Retinal pigment epithelial cell (primary cell): ENCODE measurements around the gene WSCD1.

ENCODE experiments used
- DNase-seq: peaks from one replicate; pipeline ENCODE4 v3.0.0-alpha.2; 2010; ENCODE audit warnings: low read depth
- H3K4me3 ChIP-seq: 2 replicates; pipeline ENCODE4 v1.5.1; 2011; ENCODE audit warnings: mild to moderate bottlenecking, low read length, control low read depth, moderate library complexity
- TF ChIP-seq, protein P1 (sequence below): conservative IDR thresholded peaks from 2 replicates; pipeline ENCODE4 v1.5.1; 2011; ENCODE audit warnings: low read depth, low read length, control low read depth, inconsistent platforms

The WSCD1 gene

DNA sequence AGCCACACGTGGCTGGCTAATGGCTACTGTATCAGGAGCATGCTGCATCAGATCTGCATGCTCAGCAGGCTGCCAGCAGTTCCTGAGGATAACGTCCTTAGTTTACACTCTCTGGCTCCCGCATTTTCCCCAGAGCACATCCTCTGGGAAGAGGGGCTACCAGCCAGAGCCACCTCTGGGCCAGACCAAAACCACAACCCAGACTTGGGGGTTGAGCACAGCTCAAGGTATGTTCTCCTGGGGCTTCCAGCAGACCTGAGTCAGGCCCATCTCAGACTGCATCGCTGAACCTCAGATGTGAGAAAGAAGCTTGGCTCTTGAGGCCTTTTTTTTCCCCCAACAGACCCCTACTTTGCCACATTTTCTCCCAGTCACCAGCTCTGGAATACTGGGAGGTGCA, 23.7 kb upstream of the WSCD1 start:
- DNase-seq = no peak

DNA sequence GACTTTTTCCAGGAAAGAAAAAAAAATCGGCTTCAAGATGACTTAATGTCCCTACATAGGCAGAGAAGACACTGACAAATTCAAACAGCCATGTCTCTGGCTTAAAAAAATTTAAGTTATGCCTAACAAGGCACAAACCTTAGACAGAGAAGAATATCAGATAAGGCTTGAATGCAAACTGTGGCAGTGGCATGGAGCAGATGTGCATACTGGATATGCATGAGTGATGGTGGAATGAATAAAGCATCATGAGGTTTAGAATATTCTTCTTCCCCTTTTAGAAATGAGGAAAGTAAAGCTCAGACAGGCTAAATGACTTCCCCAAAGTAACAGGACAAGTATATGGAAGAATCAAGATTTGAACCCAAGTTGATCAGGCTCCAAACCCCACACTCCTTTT, 23.2 kb upstream of the WSCD1 start:
- TF ChIP-seq, protein P1, sequence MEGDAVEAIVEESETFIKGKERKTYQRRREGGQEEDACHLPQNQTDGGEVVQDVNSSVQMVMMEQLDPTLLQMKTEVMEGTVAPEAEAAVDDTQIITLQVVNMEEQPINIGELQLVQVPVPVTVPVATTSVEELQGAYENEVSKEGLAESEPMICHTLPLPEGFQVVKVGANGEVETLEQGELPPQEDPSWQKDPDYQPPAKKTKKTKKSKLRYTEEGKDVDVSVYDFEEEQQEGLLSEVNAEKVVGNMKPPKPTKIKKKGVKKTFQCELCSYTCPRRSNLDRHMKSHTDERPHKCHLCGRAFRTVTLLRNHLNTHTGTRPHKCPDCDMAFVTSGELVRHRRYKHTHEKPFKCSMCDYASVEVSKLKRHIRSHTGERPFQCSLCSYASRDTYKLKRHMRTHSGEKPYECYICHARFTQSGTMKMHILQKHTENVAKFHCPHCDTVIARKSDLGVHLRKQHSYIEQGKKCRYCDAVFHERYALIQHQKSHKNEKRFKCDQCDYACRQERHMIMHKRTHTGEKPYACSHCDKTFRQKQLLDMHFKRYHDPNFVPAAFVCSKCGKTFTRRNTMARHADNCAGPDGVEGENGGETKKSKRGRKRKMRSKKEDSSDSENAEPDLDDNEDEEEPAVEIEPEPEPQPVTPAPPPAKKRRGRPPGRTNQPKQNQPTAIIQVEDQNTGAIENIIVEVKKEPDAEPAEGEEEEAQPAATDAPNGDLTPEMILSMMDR = no peak

More for the DNA sequence above, 23.7 kb upstream of the WSCD1 start:
- TF ChIP-seq, protein P1 = no peak
- H3K4me3 ChIP-seq = no peak overlapping the region

DNA sequence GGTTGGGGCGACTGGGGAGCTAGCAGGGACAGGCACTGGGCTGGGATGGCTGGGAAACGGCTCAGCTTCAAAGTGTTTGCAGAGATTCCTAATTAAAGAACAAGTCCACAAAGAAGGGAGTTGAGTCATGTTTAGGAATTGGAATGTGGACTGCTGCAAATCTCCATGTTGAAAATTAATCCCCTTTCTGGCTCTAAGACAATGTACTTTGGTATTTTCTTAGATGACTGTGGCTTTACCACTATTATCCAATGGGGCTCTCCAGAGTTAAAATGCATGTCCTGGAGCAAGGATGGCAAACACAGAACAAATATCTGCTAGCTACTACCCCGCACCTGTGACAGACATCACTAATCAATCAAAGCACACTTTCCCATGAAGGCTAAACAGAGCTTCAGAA, 22.2 kb upstream of the WSCD1 start:
- H3K4me3 ChIP-seq = no peak overlapping the region
- DNase-seq = peak; percentile 94
- TF ChIP-seq, protein P1 = no peak

More for the DNA sequence above, 23.2 kb upstream of the WSCD1 start:
- H3K4me3 ChIP-seq = no peak overlapping the region
- no peak for DNase-seq

GRCh38 chr17:6048486-6048885, 21.7 kb upstream of the WSCD1 start:
- TF ChIP-seq, protein P1 = no peak
- no peak overlapping the region for H3K4me3 ChIP-seq

GRCh38 chr17:6052926-6053325, 17.3 kb upstream of the WSCD1 start:
- TF ChIP-seq, protein P1 = no peak
- DNase-seq = no peak
- H3K4me3 ChIP-seq = no peak overlapping the region

More at GRCh38 chr17:6048486-6048885, 21.7 kb upstream of the WSCD1 start:
- no peak for DNase-seq

DNA sequence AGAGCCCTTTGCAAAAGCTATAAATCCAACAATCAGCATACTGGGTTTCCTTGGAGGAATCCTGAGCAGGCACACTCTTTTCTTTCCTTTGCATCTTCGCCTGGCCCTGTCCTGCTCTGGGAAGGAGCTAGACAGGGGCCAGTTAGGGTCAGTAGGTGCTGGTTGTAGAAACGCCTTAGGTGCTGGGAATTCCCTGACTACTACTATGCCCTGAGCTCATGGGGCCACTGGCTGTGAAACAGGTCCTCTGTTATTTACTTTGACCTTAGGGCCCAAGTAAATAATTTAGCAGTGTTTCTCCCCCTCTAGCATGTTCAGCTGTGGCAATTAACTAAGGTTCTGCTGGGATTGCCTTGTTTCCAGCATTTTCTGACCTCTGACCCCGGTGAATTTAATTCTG, 15.8 kb upstream of the WSCD1 start:
- H3K4me3 ChIP-seq = no peak overlapping the region
- no peak for DNase-seq
- TF ChIP-seq, protein P1 = no peak

- DNase-seq = no peak
- TF ChIP-seq, protein P1 = no peak
- no peak overlapping the region for H3K4me3 ChIP-seq
These were observed 14.1 kb upstream of the WSCD1 start for GRCh38 chr17:6056104-6056503.
